Left ventricle myocardium inferior (tissue), 1 donor: ENCODE data around the gene WIPF3. TPM values are rescaled to one million over a fixed set of nuclear protein-coding genes. Genes with fewer than 3 reads are reported as not detected.

Experiments used
- DNase-seq: peaks from one replicate; pipeline ENCODE4 v3.0.0-alpha.2; 2020
- H3K27ac ChIP-seq: fragments of 200-600 bp; replicated peaks from 2 replicates; pipeline ENCODE4 v1.8.0; 2021
- H3K27me3 ChIP-seq: fragments of 200-600 bp; 2 replicates; pipeline ENCODE4 v1.8.0; 2021; ENCODE audit warnings: low read depth
- H3K36me3 ChIP-seq: fragments of 200-600 bp; 2 replicates; pipeline ENCODE4 v1.8.0; 2021
- H3K4me1 ChIP-seq: fragments of 200-600 bp; 2 replicates; pipeline ENCODE4 v1.8.0; 2021
- H3K4me3 ChIP-seq: fragments of 200-600 bp; 2 replicates; pipeline ENCODE4 v1.8.0; 2021; ENCODE audit warnings: mild to moderate bottlenecking, moderate library complexity
- H3K9me3 ChIP-seq: fragments of 200-600 bp; replicated peaks from 2 replicates; pipeline ENCODE4 v1.8.0; 2021
- intact Hi-C: fragments of 100-400 bp; cut with micrococcal nuclease; formaldehyde crosslinking; loops from one replicate; pipeline ENCODE4 v1.11.0; 2022
- total RNA-seq: library from RNA; stranded (reverse); fragmentation: NEBNext Ultra II Directional; extraction: Animal tissue kit (Norgen Biotek cat#: 25700); gene quantifications from one replicate; pipeline ENCODE4 v1.2.1, GENCODE V29; 2021
- TF ChIP-seq, protein P1 (sequence below): fragments of 200-600 bp; IDR thresholded peaks from 2 replicates; pipeline ENCODE4 v1.8.0; 2021; ENCODE audit warnings: antibody characterized with exemption, mild to moderate bottlenecking, borderline replicate concordance
- donor health status: DM: no; HTN: yes; CAD: no; lungs with severe emphysema.

The WIPF3 gene
- total RNA-seq, 1 donor from 2014 or later: 8.0 TPM

DNA sequence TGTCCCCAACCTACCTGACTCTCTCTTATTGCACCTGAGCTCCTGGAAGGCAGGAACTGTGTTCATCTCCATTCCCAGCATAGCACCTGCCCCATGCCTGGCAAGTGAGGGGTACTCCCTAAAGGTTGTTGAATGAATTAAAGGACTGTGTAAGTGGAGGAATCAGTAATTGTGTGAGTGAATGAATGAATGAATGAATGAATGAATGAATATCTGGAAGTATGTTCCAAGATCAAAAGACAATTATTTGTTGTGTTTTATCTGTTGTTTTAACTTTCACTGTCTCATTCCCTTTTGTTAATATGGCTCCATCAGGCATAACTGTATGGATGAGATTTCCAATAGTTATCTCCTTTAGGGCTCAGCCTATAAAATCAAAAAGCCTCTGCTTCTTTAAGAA, 4.0 kb downstream of the WIPF3 start:
- TF ChIP-seq, protein P1, sequence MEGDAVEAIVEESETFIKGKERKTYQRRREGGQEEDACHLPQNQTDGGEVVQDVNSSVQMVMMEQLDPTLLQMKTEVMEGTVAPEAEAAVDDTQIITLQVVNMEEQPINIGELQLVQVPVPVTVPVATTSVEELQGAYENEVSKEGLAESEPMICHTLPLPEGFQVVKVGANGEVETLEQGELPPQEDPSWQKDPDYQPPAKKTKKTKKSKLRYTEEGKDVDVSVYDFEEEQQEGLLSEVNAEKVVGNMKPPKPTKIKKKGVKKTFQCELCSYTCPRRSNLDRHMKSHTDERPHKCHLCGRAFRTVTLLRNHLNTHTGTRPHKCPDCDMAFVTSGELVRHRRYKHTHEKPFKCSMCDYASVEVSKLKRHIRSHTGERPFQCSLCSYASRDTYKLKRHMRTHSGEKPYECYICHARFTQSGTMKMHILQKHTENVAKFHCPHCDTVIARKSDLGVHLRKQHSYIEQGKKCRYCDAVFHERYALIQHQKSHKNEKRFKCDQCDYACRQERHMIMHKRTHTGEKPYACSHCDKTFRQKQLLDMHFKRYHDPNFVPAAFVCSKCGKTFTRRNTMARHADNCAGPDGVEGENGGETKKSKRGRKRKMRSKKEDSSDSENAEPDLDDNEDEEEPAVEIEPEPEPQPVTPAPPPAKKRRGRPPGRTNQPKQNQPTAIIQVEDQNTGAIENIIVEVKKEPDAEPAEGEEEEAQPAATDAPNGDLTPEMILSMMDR: no peak
- no peaks in the 10 kb centered on the region for H3K9me3 ChIP-seq
- peaks cover 40% of the 10 kb centered on the region for H3K4me1 ChIP-seq
- peaks cover 18% of the 10 kb centered on the region for H3K27me3 ChIP-seq
- H3K36me3 ChIP-seq: no peaks in the 10 kb centered on the region
- intact Hi-C loops: no loop called here
- DNase-seq: no peak
- H3K27ac ChIP-seq: no peak overlapping the region
- no peak overlapping the region for H3K4me3 ChIP-seq

- Histone ChIP-seq H3K27me3 (peaks cover 15% of the 10 kb centered on the region), H3K27ac (no peak overlapping the region)
- TF ChIP-seq, protein P1: no peak
Observed at GRCh38 chr7:29810813-29811482, 4.6 kb downstream of the WIPF3 start.

DNA sequence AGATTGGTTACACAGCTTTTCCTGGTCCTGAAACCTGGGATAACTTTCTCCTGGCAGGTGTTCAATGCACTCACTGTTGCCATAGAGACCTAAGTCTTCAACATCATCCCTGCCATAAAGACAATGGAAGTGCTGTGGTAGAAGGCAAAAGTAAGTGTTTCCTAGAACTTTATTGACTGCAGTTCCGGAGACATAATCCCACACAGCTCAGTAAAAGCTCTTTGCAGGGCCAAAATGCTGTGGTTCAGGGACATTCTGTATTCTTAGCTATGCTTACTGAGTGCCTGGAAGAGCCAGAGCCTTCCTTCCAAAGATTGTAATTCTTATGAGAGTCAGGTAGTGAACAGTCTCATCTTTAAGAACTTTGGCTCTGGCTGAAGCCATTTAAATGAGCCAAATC, 5.3 kb downstream of the WIPF3 start:
- Histone ChIP-seq H3K4me1 (peaks cover 33% of the 10 kb centered on the region), H3K9me3 (no peaks in the 10 kb centered on the region), H3K4me3 (no peak overlapping the region), H3K27ac (peak overlapping the region; percentile 21), H3K27me3 (peaks cover 10% of the 10 kb centered on the region), H3K36me3 (no peaks in the 10 kb centered on the region)
- no peak for DNase-seq
- TF ChIP-seq, protein P1: no peak
- intact Hi-C loops: no loop called here

More at GRCh38 chr7:29810813-29811482, 4.6 kb downstream of the WIPF3 start:
- no peaks in the 10 kb centered on the region for H3K9me3 ChIP-seq
- H3K4me3 ChIP-seq: no peak overlapping the region
- no peak for DNase-seq
- H3K36me3 ChIP-seq: no peaks in the 10 kb centered on the region
- intact Hi-C loops: no loop called here
- peaks cover 38% of the 10 kb centered on the region for H3K4me1 ChIP-seq

DNA sequence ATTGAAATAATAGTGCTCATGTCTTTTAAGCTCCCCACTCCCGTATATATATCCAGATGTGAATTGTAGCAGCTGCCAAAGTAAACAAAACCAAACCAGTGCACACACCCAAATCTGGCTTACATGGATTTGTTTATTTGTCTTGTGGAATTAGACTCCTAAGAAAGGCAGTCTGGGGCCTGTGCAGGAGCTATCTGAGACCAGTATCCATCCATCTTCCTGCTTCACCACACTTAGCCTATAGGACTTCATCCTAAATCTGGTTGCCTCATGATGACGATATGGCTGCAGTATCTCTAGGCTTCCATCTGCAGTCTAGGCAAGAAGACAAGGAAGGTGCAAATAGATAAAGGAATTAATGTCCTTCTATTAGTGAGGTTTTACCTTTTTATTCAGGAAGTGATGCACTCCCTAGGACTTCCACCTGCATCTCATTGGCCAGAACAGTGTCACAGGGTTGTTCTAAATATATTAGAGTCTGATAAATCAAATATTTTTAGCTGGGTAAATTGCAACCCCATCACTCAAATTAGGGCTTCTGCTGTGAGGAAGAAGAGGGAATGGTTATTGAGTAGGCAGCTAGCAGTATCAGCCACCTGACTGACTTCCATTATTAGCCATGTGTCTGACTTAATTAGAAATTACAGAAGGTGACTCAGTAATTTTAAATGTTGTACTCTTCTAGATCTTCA, 6.0 kb downstream of the WIPF3 start:
- peaks cover 3% of the 10 kb centered on the region for H3K27me3 ChIP-seq
- H3K4me3 ChIP-seq: no peak overlapping the region
- intact Hi-C loops: no loop called here
- peak overlapping the region; percentile 21 for H3K27ac ChIP-seq
- peaks cover 26% of the 10 kb centered on the region for H3K4me1 ChIP-seq
- H3K36me3 ChIP-seq: no peaks in the 10 kb centered on the region
- TF ChIP-seq, protein P1: no peak
- no peaks in the 10 kb centered on the region for H3K9me3 ChIP-seq
- no peak for DNase-seq

DNA sequence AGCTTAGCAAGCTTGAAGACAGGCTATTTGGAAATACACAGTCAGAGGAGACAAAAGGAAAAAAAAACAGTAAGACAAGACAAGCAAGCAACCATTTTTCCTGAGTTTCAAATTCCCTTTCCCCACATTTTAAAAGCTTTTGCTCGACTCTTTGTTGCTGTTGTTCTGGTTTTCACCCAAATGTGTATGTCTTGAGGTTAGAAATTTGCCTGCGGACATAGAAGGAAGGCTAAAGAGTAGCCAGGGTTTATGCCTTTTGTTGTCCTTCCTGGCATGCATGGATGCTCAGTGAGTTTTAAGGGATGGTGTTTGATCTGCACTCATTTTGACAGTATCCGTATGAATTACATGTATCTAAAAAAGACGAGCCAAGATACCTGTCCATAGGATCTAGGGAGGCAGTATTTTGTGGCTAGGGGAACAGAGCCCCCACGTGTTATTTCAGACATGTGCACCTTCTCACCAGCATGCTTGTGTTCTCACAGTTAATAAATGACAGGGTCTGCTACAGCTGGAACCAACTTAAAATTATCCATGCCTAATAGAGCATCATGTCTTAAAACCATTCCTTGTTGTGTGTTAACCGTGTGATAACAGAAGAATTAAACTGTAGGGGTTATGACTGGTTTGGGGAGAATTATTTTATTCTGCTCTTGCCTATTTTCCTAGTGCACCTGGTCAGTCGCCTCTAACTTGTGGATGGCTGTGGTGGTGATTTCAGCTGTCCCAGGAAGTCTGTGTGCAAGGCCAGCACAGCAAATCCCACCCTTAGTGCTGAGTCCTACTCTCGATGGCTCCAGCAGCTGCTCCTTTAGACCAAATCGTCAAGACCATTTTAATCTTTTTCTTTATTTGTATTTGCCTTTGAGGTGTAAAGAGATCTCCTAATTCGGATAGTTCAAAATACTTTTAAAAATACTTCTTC, 9.1 kb downstream of the WIPF3 start:
- Histone ChIP-seq H3K9me3 (no peaks in the 10 kb centered on the region), H3K4me3 (no peak overlapping the region), H3K27ac (no peak overlapping the region), H3K27me3 (no peaks in the 10 kb centered on the region), H3K4me1 (peaks cover 19% of the 10 kb centered on the region), H3K36me3 (no peaks in the 10 kb centered on the region)
- DNase-seq: no peak
- intact Hi-C loops: no loop called here
- TF ChIP-seq, protein P1: no peak
